Brain microvascular endothelial cell (primary cell): ENCODE results near the gene C9orf78.

Experiments used
- DNase-seq: peaks from one replicate; pipeline ENCODE4 v3.0.0-alpha.2; 2020
- H3K27ac ChIP-seq: fragments of 250-450 bp; sonication (Bioruptor Pico); 2 replicates; pipeline ENCODE4 v1.5.1; 2020; ENCODE audit warnings: mild to moderate bottlenecking, moderate library complexity
- H3K27me3 ChIP-seq: fragments of 250-450 bp; sonication (Bioruptor Pico); replicated peaks from 2 replicates; pipeline ENCODE4 v1.5.1; 2020; ENCODE audit warnings: mild to moderate bottlenecking
- H3K36me3 ChIP-seq: fragments of 250-450 bp; sonication (Bioruptor Pico); replicated peaks from 2 replicates; pipeline ENCODE4 v1.5.1; 2020; ENCODE audit warnings: mild to moderate bottlenecking
- H3K4me3 ChIP-seq: 2 replicates; pipeline ENCODE4 v1.5.1; 2011; ENCODE audit warnings: low read depth, mild to moderate bottlenecking, control low read depth, low read length, moderate library complexity
- in situ Hi-C: cut with HindIII; loops from 2 replicates; pipeline ENCODE4 v1.10.0; 2017; ENCODE audit warnings: low sequenced_read_pairs, low pct_ligation_motif_present
- TF ChIP-seq, protein P1 (sequence below): IDR thresholded peaks from 2 replicates; pipeline ENCODE4 v1.5.1; 2011; ENCODE audit warnings: low read depth, mild to moderate bottlenecking, moderate library complexity, low read length, control low read depth, inconsistent platforms; ENCODE audit errors: missing control alignments

C9orf78 gene

DNA sequence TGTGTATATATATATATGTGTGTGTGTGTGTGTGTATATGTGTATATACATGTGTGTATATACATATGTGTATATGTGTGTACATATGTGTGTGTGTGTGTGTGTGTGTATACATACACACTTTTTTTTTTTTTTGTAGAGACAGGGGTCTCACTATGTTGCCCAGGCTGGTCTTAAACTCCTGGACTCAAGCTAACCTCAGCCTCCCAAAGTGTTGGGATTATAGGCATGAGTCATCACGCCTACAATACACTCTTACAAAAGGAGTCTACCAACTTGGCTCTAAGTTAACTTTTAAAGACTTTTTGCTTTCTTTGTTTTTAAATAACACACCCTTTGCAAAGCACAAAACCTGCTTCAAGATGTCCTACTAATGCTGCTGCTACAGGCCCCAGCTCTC is 2.1 kb downstream of the C9orf78 start:
- H3K27ac ChIP-seq = no peak overlapping the region
- DNase-seq = no peak
- H3K4me3 ChIP-seq = no peak overlapping the region
- TF ChIP-seq, protein P1, sequence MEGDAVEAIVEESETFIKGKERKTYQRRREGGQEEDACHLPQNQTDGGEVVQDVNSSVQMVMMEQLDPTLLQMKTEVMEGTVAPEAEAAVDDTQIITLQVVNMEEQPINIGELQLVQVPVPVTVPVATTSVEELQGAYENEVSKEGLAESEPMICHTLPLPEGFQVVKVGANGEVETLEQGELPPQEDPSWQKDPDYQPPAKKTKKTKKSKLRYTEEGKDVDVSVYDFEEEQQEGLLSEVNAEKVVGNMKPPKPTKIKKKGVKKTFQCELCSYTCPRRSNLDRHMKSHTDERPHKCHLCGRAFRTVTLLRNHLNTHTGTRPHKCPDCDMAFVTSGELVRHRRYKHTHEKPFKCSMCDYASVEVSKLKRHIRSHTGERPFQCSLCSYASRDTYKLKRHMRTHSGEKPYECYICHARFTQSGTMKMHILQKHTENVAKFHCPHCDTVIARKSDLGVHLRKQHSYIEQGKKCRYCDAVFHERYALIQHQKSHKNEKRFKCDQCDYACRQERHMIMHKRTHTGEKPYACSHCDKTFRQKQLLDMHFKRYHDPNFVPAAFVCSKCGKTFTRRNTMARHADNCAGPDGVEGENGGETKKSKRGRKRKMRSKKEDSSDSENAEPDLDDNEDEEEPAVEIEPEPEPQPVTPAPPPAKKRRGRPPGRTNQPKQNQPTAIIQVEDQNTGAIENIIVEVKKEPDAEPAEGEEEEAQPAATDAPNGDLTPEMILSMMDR = no peak
- in situ Hi-C loops = no loop called here
- H3K27me3 ChIP-seq = no peaks in the 10 kb centered on the region
- H3K36me3 ChIP-seq = peaks cover 38% of the 10 kb centered on the region

DNA sequence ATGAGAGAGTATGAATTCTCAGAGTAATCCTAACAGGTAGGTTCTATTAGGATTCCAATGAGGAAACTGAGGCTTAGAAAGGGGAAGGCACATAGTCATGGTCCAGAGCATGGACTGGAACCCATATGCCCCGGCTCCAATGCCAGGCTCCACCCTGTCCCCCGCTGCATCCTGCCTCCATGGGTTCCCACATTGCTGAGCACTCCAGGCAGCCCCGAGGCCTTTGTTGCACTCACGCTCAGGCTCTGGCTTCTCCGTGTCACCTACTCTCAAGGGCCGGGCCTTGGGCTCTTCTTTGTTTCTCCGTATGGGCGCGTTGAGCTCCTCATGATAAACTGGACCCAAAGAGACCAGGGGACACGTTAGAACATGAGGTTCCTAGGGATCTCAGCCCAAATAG is 6.1 kb downstream of the C9orf78 start:
- DNase-seq = no peak
- peaks cover 40% of the 10 kb centered on the region for H3K36me3 ChIP-seq
- no peaks in the 10 kb centered on the region for H3K27me3 ChIP-seq
- TF ChIP-seq, protein P1 = no peak
- in situ Hi-C loops = no loop called here
- no peak overlapping the region for H3K4me3 ChIP-seq
- no peak overlapping the region for H3K27ac ChIP-seq

DNA sequence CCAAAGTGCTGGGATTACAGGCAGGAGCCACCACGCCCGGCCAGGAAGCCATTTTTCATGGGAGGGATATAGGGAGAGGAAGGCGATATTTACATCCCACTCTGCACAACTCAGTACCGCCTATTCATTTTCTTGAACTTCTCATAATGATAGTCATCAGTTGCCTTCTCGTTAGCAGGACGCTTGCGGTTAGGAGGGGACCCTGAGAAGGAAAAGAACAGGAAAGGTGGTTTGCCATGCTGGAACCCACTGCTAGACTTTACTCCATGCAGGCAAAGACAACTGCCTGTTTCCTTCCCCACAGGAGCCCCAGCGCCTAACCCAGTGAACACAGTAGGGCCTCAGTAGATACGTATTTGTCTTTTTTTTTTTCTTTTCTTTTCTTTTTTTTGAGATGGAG is 7.0 kb downstream of the C9orf78 start:
- in situ Hi-C loops = no loop called here
- no peak for DNase-seq
- Histone ChIP-seq H3K36me3 (peaks cover 37% of the 10 kb centered on the region), H3K27ac (no peak overlapping the region), H3K4me3 (no peak overlapping the region), H3K27me3 (no peaks in the 10 kb centered on the region)
- TF ChIP-seq, protein P1 = no peak

DNA sequence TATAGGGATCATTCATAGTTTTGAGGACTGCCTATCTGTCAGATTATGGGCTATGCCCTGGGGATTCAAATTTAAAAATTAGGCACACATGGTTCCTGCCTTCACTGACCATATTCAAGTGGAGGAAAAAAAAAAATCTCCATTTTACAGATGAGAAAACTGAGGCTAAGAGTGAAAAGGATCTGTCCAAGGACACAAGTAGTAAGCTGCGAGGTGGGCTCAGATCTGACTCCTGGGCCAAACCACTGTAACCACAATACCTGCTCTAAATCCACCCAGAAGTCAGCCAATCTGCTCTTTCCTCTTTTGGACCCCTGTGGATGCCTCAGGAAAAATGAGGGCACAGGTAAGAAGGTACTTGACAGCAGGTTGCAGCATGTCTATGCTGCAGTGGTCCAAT is 8.3 kb downstream of the C9orf78 start:
- TF ChIP-seq, protein P1 = no peak
- peaks cover 41% of the 10 kb centered on the region for H3K36me3 ChIP-seq
- H3K27ac ChIP-seq = no peak overlapping the region
- H3K4me3 ChIP-seq = no peak overlapping the region
- in situ Hi-C loops = no loop called here
- no peaks in the 10 kb centered on the region for H3K27me3 ChIP-seq
- DNase-seq = no peak

DNA sequence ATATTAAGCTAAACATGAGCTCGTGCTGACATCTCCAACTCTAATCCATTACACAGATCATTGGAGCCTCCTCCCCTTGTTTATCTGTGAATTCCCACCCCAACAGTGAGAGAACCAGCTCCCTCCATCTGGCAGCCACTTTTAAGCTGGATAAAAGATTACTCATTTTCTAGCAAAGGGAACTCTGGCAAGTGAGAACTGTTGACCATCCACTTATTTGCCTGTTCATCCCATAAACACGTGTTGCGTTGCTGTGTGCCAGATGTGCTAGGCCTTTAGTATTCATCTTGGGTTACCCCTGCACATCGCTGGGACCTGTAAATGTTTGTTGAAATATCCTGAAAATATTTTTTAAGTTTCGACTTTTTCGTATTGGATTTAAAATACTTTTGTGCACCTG is 8.7 kb downstream of the C9orf78 start:
- H3K4me3 ChIP-seq = no peak overlapping the region
- no peak overlapping the region for H3K27ac ChIP-seq
- in situ Hi-C loops = no loop called here
- H3K27me3 ChIP-seq = no peaks in the 10 kb centered on the region
- TF ChIP-seq, protein P1 = no peak
- peaks cover 41% of the 10 kb centered on the region for H3K36me3 ChIP-seq
- DNase-seq = no peak

DNA sequence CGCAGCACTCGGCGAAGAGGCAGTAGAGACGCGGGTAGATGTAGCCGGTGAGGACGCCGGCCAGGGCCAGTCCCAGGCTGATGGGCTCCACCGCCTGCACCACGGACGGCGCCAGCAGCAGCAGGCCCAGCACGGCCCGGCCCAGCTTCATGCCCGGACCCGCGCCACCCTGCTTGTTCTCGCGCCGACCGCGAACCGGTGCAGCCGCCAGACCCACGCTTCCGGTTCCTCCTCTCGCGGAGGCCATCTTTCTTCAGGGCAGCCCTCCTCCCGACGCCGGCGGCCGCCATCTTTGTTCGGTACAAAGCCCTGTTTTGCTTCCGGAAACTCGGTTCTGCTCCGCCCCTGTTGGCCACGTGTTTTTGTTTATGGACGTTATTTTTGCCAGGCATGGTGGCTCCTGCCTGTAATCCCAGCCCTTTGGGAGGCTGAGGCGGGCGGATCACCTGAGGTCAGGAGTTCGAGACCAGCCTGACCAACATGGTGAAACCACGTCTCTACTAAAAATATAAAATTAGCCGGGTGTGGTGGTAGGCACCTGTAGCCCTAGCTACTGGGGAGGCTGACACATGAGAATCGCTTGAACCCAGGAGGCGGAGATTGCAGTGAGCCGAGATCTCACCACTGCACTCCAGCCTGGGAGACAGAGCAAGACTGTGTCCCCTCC is 11.0 kb downstream of the C9orf78 start, which contains the start of gene TOR1A:
Gene TOR1A (minus strand): TSS at position 202 of the 667 bp plus-strand sequence. CDS start 51 bp downstream, at position 151.
- H3K27me3 ChIP-seq = no peaks in the 10 kb centered on the region
- in situ Hi-C loops = no loop called here
- H3K4me3 ChIP-seq = peak within 1 kb of the TSS; percentile 87
- DNase-seq = peak; percentile 90
- H3K27ac ChIP-seq = peak within 1 kb of the TSS; percentile 54
- peaks cover 40% of the 10 kb centered on the region for H3K36me3 ChIP-seq
- TF ChIP-seq, protein P1 = no peak
